Measurements from ENCODE around the gene DNAAF1.

DNA sequence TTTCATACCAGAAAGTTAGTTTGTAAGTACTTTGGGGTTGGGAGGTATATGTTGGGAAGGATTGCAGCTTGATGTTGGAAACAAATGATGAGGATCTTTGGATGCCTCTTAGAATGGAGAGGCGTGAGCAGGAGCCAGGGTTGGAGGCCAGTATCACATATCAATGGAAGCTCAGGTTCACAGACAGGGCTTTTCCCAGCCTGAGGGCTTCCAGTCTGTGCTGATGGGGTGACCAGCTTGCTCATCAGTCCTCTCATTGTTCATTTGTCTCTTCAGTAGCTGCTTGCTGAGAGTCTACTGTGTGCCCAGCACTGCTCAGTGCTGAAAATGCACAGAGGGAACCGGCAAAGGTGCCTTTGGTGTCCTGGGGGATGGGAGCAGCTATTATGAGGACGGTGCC is 5.8 kb downstream of the DNAAF1 start:
- TF ChIP-seq, protein P1, sequence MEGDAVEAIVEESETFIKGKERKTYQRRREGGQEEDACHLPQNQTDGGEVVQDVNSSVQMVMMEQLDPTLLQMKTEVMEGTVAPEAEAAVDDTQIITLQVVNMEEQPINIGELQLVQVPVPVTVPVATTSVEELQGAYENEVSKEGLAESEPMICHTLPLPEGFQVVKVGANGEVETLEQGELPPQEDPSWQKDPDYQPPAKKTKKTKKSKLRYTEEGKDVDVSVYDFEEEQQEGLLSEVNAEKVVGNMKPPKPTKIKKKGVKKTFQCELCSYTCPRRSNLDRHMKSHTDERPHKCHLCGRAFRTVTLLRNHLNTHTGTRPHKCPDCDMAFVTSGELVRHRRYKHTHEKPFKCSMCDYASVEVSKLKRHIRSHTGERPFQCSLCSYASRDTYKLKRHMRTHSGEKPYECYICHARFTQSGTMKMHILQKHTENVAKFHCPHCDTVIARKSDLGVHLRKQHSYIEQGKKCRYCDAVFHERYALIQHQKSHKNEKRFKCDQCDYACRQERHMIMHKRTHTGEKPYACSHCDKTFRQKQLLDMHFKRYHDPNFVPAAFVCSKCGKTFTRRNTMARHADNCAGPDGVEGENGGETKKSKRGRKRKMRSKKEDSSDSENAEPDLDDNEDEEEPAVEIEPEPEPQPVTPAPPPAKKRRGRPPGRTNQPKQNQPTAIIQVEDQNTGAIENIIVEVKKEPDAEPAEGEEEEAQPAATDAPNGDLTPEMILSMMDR (conservative IDR thresholded peaks at IDR 0.05; ENCODE audit: low read length) = no peak
- TF ChIP-seq EZH2phosphoT487 (IDR thresholded peaks at IDR 0.05; ENCODE audit: borderline replicate concordance) = no peak

All from Loucy (cell line).